Activated CD4-positive, alpha-beta T cell treated with anti-CD3 and anti-CD28 coated beads, Interleukin-10, Interleukin-2, amounts not matched to agents 100 ng/mL and 50 ng/mL, durations not matched to agents 16 hours and 8 hours (primary cell): Measurements from ENCODE around the gene CACNA1E.

Experiments
- DNase-seq: peaks from one replicate; pipeline ENCODE4 v3.0.0-alpha.2; 2020

CACNA1E gene

GRCh38 chr1:181483285-181484195, at the start of gene CACNA1E:
Gene CACNA1E (plus strand): TSS chr1:181483517. CDS start chr1:181483745, 228 bp downstream.
- no peak for DNase-seq

DNA sequence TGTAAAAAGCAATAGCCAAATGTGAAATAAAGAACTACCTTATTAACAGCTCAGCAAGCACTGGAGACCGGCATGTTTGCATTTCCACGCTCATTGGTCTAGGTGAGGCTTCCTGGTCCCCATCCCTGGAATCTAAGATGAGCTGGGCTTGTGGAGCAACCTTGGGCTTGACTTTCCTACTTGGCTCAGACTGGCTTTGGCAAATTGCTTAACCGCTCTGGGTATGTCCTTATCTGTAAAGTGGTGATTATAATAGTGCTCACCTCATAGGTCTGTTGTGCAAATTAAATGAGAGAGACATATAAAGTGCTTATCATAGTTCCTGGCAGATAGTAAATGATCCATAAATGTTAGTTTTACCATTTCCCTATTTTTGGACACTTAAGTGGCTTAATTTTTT, 49.4 kb upstream of the CACNA1E start:
- no peak for DNase-seq

DNA sequence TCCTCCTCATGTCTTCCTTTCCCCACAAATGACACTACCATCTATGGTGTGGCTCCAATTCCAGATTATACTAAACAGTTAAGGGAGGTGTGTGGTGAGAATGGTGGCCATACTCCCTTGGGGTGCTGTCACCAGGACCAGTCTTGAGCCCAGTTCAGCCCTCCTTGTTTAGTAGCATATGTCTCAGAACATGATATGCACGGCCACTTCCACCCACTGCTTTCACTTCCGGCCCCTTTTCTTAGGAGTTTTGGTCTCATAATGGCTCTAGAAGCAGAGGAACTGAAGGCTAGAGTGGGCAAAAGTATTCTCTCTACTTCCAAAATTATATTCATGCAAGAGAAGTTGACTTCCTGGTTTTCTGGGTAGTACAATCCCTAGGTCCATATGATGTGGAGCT, 45.3 kb upstream of the CACNA1E start:
- DNase-seq, result no peak

GRCh38 chr1:181440510-181440909, 42.8 kb upstream of the CACNA1E start:
- DNase-seq, result no peak

- no peak for DNase-seq
Measured at GRCh38 chr1:181442181-181442525, 41.2 kb upstream of the CACNA1E start.

DNA sequence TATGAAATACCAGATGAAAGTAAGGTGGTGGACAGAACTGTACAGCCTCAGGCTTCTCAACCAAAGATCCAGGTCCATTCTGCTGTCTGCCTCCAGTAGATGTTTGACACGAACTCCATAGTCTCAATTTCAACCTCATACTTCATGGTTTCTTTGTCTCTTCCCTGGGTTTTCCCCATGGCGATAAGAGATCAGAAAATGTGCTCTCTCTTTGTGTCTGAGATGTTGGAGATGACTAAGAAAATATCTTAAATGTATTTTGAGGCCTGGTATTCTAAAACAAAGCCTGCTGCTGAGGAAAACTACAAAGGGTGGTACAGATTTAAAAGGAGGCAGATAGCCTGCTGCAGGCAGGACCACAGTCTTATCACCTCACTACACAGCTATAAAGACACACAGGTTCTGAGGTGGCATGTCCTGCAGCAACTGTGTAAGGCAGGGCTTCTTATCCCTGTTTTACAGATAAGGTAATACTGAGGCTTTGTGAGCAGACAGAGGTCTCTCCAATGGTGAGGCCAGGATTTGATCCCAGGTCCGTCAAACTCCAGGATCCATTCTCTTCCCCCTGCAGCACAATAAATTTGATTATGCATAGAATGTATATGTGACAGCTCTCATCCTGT, 40.0 kb upstream of the CACNA1E start:
- DNase-seq, result no peak

DNA sequence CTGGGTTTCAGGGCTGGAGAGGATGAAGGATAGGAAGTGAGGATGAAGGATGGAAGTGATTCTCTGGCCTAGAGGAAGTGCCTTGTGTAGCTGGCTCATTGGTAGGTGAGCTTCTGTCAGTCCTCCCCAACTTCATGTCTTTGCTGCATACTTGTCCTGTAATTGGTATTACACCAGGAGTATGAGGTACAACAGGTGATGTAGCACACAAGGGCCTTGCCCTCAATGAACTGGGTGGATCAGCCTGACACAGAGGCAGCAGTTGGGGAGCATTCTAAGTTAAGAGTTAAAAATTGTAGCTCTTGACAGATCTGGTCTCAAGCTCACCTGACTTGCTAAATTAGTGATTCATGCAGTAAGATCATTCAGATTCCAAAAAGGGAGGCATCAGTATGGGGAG, 37.9 kb upstream of the CACNA1E start:
- no peak for DNase-seq

- no peak for DNase-seq
Measured at GRCh38 chr1:181448461-181448860, 34.9 kb upstream of the CACNA1E start.

GRCh38 chr1:181451661-181452230, 31.6 kb upstream of the CACNA1E start:
- DNase-seq, result no peak

- DNase-seq, result no peak
Measured at GRCh38 chr1:181452746-181453145, 30.6 kb upstream of the CACNA1E start.

DNA sequence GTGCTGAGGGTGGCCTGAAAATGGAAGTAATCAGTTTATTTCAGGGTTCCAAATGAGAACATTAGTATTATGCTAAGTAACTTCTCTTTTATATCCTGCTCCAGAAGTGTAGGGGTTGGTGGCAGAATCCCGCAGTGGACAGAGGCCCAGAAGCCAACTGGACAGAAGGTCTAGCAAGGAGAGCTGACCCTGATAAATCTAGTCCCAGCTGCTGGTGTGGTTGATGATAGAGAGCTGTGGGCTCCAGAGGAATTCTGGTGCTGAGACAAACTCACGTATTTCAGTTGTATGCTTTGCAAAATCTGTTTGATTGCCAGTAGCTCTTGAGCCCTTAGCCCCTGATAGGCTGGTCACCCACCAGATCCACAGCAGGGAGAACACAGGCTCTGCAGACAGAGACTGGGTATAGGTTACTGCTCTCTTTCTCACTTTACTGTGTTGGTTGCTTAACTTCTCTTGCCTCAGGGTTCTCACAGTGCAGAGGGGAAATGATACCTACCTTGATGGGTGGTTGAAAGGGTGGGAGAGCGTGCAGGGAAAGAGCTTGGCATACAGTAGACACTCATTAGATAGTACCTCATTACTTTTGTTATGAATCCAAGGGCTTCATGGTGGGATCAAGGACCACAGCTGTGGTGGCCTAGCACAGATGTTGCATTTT, 29.6 kb upstream of the CACNA1E start:
- DNase-seq, result no peak

DNA sequence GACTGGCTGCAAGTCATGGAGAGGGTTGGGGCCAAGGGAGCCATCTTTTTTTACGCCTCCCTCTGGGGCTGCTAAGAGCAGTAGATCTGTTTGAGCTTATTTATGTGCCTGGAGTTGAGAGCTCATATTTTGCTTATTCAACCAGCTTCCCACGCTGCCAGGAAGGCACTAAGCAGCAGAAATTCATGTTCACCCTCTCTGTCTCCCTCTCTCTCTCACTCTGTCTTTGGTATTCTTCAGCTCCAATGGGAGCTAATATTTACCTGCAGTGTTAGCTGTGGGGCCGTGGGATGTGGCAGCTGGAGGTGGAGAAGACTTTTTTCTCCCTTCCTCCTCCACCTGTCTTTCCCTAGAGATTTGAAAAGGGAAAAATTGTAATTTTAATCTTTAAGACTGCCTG, 26.8 kb upstream of the CACNA1E start:
- no peak for DNase-seq

DNA sequence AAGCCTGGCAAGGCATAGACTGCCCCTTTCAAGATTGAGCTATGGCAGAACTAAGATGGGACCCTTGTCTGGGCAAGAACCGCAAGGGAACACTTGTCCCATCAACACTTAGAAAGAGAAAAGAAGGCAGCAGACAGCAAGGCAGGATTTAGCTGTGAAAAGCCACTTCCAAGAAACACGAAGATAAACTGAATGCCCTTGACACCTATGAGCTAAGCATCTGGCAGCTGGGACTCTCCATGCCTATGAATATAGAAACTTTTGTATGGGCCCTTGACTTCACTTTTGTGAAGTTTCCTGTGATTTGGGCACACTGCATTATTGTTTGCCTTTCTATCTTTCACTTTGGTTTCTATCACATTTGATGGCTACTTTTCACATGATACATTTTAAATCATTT, 24.9 kb upstream of the CACNA1E start:
- no peak for DNase-seq

- DNase-seq, result no peak
Measured at GRCh38 chr1:181459067-181459466, 24.2 kb upstream of the CACNA1E start.

- DNase-seq, result no peak
Measured at GRCh38 chr1:181469829-181470228, 13.5 kb upstream of the CACNA1E start.

- DNase-seq, result no peak
Measured at GRCh38 chr1:181475580-181475979, 7.7 kb upstream of the CACNA1E start.

DNA sequence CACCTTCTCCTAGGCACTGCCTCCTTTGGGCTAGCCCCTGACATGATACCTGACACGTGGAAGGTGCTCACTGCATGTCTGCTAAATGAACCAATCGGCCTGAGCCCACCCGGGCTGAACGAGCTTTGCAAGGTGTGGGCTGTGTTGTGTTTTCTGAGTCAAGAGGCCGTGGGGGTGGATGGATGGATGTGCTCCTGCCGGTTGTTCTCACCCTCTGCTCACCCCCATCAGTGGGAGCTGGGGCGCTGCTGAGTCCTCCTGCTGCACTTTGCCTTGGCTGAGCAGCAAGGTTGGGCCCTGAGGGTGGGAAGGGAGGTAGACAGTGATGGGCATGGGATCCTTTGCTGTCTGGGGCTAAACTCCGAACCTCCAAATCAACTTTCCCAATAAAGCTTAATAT, 6.7 kb upstream of the CACNA1E start:
- DNase-seq, result no peak

GRCh38 chr1:181478306-181478705, 5.0 kb upstream of the CACNA1E start:
- DNase-seq, result no peak

DNA sequence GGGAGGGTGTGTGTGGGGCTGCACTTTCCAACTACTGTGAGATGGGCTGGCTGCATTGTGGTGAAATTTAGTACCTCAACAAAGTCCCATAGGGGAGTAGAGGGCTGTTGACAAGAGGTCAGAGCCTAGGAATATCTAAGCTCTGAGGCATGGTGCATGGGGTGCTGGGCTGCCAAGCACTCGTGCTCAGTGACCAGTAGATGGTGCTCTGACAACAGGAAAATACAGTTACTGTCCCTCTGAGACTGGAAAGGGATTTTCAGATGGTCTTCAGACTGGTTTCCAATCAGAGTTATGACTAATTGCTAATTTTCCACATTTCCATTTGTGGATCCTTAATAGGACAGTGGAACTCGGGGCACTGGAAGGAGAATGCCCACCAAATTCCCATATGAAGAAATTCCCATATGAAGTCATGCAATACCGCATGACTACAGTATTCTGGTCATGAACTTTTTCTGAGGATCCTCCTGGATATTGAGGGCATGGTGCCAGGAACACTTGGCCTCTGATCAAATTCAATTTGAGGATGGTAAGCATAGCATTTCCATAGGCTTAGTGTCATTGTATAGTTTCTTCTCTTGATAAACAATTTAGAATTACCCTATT, 4.1 kb upstream of the CACNA1E start:
- peak; percentile 59 for DNase-seq

- no peak for DNase-seq
Measured at GRCh38 chr1:181482001-181482430, 1.3 kb upstream of the CACNA1E start.

- peak; percentile 53 for DNase-seq
Measured at GRCh38 chr1:181482521-181483284, 614 bp upstream of the CACNA1E start.

GRCh38 chr1:181484821-181485220, 1.5 kb downstream of the CACNA1E start:
- DNase-seq, result no peak
